Caco-2 (cell line): ENCODE measurements around the gene NEMP1. TPM values are rescaled to one million over a fixed set of nuclear protein-coding genes. Genes with fewer than 3 reads are reported as not detected.
"Not testable (repeated sequence)": the region's sequence is repeated elsewhere in the genome, so short reads cannot be mapped to it uniquely, and the experiment has no call there.

Experiments
- BruUV-seq: library from RNA; stranded (reverse); fragments of 400-500 nt; replicated peaks from 2 replicates; lab custom pipeline; 2021; lab: Mats Ljungman, UMichigan
- CTCF ChIA-PET: fragments of 300-600 bp; sonication (Branson Sonifier 250); formaldehyde crosslinking; loops from one replicate; lab custom pipeline; 2022; ENCODE audit warnings: antibody characterized with exemption; lab: Charles Lee
- POLR2A ChIA-PET: fragments of 300-600 bp; sonication (Branson Sonifier 250); formaldehyde crosslinking; loops from one replicate; lab custom pipeline; 2022; ENCODE audit warnings: antibody characterized with exemption; lab: Charles Lee
- DNase-seq, 2 experiments: peaks; one replicate each; pipeline versions ENCODE4 v3.0.0 to v3.0.0-alpha.2; 2020 to 2022
- H3K27me3 ChIP-seq: replicated peaks from 2 replicates; pipeline ENCODE4 v1.6.0; 2011; ENCODE audit warnings: low read length; ENCODE audit not compliant: control insufficient read depth, insufficient read depth
- H3K36me3 ChIP-seq: 2 replicates; pipeline ENCODE4 v1.5.1; 2011; ENCODE audit warnings: low read length; ENCODE audit not compliant: control insufficient read depth, insufficient read depth
- H3K4me1 ChIP-seq: fragments of 250-450 bp; sonication (Bioruptor Pico); 2 replicates; pipeline ENCODE4 v1.5.1; 2020; ENCODE audit warnings: mild to moderate bottlenecking
- H3K4me3 ChIP-seq: 2 replicates; pipeline ENCODE4 v1.5.1; 2011; ENCODE audit warnings: low read depth, mild to moderate bottlenecking, control low read depth, low read length
- H3K9me3 ChIP-seq: fragments of 250-450 bp; sonication (Bioruptor Pico); 2 replicates; pipeline ENCODE4 v1.5.1; 2020; ENCODE audit warnings: mild to moderate bottlenecking, moderate library complexity
- H3K27ac Mint-ChIP-seq: one replicate; pipeline ENCODE4 v1.8.0; 2022; ENCODE audit warnings: mixed read lengths; ENCODE audit not compliant: unreplicated experiment
- H3K27me3 Mint-ChIP-seq: one replicate; pipeline ENCODE4 v1.8.0; 2022; ENCODE audit warnings: mixed read lengths; ENCODE audit not compliant: insufficient read depth, unreplicated experiment
- H3K36me3 Mint-ChIP-seq: one replicate; pipeline ENCODE4 v1.8.0; 2022; ENCODE audit warnings: mild to moderate bottlenecking, mixed read lengths; ENCODE audit not compliant: insufficient read depth, unreplicated experiment
- H3K4me1 Mint-ChIP-seq: one replicate; pipeline ENCODE4 v1.8.0; 2022; ENCODE audit warnings: low read depth, mixed read lengths; ENCODE audit not compliant: unreplicated experiment
- H3K4me3 Mint-ChIP-seq: one replicate; pipeline ENCODE4 v1.8.0; 2022; ENCODE audit warnings: mild to moderate bottlenecking, moderate library complexity, mixed read lengths; ENCODE audit not compliant: unreplicated experiment
- H3K9me3 Mint-ChIP-seq: one replicate; pipeline ENCODE4 v1.8.0; 2022; ENCODE audit warnings: mixed read lengths; ENCODE audit not compliant: unreplicated experiment
- intact Hi-C: fragments of 100-400 bp; cut with micrococcal nuclease; formaldehyde crosslinking; loops from one replicate; pipeline ENCODE4 v1.10.0; 2022; ENCODE audit not compliant: unreplicated experiment
- total RNA-seq: library from RNA; stranded (reverse); gene quantifications from 2 replicates; pipeline ENCODE4 v1.2.3, GENCODE V29; 2022
- TF ChIP-seq, protein P1 (sequence below), 2 experiments: fragments of 200-600 bp in 1 of 2; IDR thresholded peaks; 1 replicate in 1 of 2; 2 replicates in 1 of 2; pipeline versions ENCODE4 v1.5.1 to v1.8.0; 2011 to 2022; ENCODE audit warnings: antibody characterized with exemption in 1 of 2, control low read depth in 1 of 2, inconsistent platforms in 1 of 2, low read depth in 1 of 2, low read length in 1 of 2, mild to moderate bottlenecking in 1 of 2, moderate library complexity in 1 of 2; ENCODE audit not compliant: insufficient read depth in 1 of 2, severe bottlenecking in 1 of 2, unreplicated experiment in 1 of 2

Gene NEMP1
- total RNA-seq, 1 experiment from 2014 or later: 40.1 TPM

DNA sequence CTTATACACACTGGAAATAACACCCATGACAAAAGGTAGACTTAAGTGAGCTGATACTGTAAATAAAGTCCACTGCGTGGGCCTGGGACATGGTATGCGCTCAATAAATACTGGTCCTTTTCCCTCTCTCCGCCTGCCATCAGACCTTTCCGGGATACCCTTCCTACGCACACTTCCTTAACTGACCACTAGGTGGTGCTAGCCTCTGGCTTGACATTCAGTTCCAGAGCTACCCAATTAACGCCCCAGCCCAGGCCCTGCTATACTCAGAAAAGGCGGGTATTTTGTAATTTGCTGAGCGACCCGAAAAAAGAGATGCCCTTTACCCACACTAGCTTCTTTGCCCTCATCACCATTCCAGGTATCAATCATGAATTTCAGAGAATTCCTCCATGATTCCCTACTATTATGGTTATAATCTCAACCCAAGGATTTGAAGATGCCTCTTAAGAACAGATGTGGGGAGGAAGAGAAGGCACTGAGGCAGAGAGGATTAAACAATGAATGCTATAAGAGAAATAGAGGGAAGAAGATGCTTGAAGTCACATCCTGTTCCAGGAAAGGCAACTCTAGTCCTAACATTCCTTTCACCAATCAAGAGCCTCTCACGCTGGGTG is 45.8 kb upstream of the NEMP1 start:
- Mint-ChIP-seq H3K27ac (no peak overlapping the region), H3K4me3 (no peak overlapping the region), H3K27me3 (no peaks in the 10 kb centered on the region), H3K4me1 (peaks cover 8% of the 10 kb centered on the region), H3K9me3 (peaks cover 14% of the 10 kb centered on the region), H3K36me3 (peaks cover 13% of the 10 kb centered on the region)
- H3K9me3 ChIP-seq: no peaks in the 10 kb centered on the region
- H3K4me3 ChIP-seq: no peak overlapping the region
- no peaks in the 10 kb centered on the region for H3K27me3 ChIP-seq
- POLR2A ChIA-PET: no interaction called here
- intact Hi-C loops: loop anchor here (1.0 kb wide), 1 partner anchor 59 kb away; no protein-coding TSS in a partner anchor
- H3K4me1 ChIP-seq: peaks cover 8% of the 10 kb centered on the region
- no peaks in the 10 kb centered on the region for H3K36me3 ChIP-seq
- CTCF ChIA-PET: interaction anchor here (0.7 to 1.7 kb wide), 13 partner anchors 13 to 119 kb away, joined by 3 to 20 read pairs (median 5); partner anchors contain the start of genes SHMT2 and STAT6
- BruUV-seq: no TSS peak
- peak; percentile 75 to 82 for DNase-seq
- TF ChIP-seq, protein P1, sequence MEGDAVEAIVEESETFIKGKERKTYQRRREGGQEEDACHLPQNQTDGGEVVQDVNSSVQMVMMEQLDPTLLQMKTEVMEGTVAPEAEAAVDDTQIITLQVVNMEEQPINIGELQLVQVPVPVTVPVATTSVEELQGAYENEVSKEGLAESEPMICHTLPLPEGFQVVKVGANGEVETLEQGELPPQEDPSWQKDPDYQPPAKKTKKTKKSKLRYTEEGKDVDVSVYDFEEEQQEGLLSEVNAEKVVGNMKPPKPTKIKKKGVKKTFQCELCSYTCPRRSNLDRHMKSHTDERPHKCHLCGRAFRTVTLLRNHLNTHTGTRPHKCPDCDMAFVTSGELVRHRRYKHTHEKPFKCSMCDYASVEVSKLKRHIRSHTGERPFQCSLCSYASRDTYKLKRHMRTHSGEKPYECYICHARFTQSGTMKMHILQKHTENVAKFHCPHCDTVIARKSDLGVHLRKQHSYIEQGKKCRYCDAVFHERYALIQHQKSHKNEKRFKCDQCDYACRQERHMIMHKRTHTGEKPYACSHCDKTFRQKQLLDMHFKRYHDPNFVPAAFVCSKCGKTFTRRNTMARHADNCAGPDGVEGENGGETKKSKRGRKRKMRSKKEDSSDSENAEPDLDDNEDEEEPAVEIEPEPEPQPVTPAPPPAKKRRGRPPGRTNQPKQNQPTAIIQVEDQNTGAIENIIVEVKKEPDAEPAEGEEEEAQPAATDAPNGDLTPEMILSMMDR (IDR thresholded peaks at IDR 0.05; ENCODE audit: insufficient read depth in 1 of 2, low read depth in 1 of 2, low read length in 1 of 2, severe bottlenecking in 1 of 2, unreplicated experiment in 1 of 2): peak; percentile 86 to 88

GRCh38 chr12:57123813-57124212 is 45.2 kb upstream of the NEMP1 start:
- no TSS peak for BruUV-seq
- Histone ChIP-seq H3K9me3 (no peaks in the 10 kb centered on the region), H3K4me1 (peaks cover 8% of the 10 kb centered on the region), H3K4me3 (no peak overlapping the region), H3K36me3 (no peaks in the 10 kb centered on the region), H3K27me3 (no peaks in the 10 kb centered on the region)
- Mint-ChIP-seq H3K4me3 (no peak overlapping the region), H3K4me1 (peaks cover 8% of the 10 kb centered on the region), H3K27ac (no peak overlapping the region), H3K9me3 (peaks cover 14% of the 10 kb centered on the region), H3K27me3 (no peaks in the 10 kb centered on the region), H3K36me3 (peaks cover 13% of the 10 kb centered on the region)
- CTCF ChIA-PET: interaction anchor here (0.6 to 1.7 kb wide), 13 partner anchors 12 to 119 kb away, joined by 3 to 20 read pairs (median 4); partner anchors contain the start of genes SHMT2 and STAT6
- POLR2A ChIA-PET: no interaction called here
- TF ChIP-seq, protein P1 (IDR thresholded peaks at IDR 0.05; ENCODE audit: insufficient read depth in 1 of 2, low read depth in 1 of 2, low read length in 1 of 2, severe bottlenecking in 1 of 2, unreplicated experiment in 1 of 2): no peak
- no peak for DNase-seq
- intact Hi-C loops: loop anchor here (1.0 kb wide), 1 partner anchor 59 kb away; no protein-coding TSS in a partner anchor

DNA sequence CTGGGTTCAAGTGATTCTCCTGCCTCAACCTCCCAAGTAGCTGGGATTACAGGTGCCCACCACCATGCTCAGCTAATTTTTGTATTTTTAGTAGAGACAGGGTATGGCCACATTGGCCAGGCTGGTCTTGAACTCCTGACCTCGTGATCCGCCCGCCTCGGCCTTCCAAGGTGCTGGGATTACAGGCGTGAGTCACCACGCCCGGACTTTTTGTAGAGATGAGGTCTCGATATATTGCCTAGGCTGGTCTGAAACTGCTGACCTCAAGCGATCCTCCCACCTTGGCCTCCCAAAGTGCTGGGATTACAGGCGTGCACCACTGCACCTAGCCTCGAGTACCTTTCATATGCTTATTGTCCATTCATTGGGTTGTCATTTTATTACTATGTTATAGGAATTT is 42.1 kb upstream of the NEMP1 start:
- H3K4me1 ChIP-seq, H3K9me3 ChIP-seq, POLR2A ChIA-PET, H3K27ac Mint-ChIP-seq, H3K36me3 Mint-ChIP-seq, H3K4me3 ChIP-seq, DNase-seq, H3K36me3 ChIP-seq, BruUV-seq, H3K27me3 Mint-ChIP-seq, H3K27me3 ChIP-seq, H3K4me3 Mint-ChIP-seq, intact Hi-C loops, H3K4me1 Mint-ChIP-seq: not testable (repeated sequence)
- H3K9me3 Mint-ChIP-seq: peaks cover 14% of the 10 kb centered on the region
- CTCF ChIA-PET: interaction anchor here (2.1 kb wide), 1 partner anchor 9 kb away, joined by 14 read pairs; the partner anchor contains the start of gene STAT6
